ENCODE data around the gene AUH.

AUH gene

DNA sequence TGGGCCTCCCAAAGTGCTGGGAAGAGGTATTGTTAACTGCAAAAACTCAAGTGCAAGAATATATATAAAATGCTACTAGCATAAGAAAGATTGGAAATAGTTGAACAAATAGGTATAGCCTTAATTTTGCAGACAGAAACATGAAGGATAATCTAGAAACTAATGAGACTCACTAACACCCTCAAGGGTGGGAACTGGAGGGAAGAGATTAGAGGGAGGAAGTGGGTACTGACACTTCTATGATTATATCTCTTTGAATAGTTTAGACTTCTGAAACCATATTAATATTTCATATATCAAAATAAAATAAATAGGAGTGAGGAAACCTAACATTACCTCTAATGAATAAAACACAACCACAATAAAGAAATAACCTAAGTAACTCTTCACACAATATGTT, 23.0 kb downstream of the AUH start:
- DNase-seq: no peak
- no peak for TF ChIP-seq GATA1 (IDR thresholded peaks at IDR 0.05; ENCODE audit: low read depth, low read length)
- TF ChIP-seq POLR2A (IDR thresholded peaks at IDR 0.05; ENCODE audit: low read length): no peak

DNA sequence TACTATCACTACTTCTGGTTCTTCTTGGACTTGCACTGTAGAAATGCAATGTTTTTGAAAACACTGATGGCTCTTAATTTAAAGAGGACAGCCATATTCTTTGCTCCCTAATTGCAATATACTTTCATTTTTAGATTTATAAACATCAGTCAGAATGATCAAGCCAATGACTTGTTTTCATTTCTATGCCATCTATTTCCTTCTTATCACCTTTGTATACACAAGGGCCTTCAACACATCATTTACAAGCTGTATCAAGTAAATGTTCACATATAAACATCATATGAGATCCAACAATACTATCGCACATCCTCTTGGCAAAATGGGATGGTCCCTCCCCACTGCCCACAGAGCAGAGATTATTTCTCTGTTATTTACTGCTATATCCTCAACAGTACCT, 24.9 kb downstream of the AUH start:
- TF ChIP-seq GATA1 (IDR thresholded peaks at IDR 0.05; ENCODE audit: low read depth, low read length) (no peak), POLR2A (IDR thresholded peaks at IDR 0.05; ENCODE audit: low read length) (no peak)
- DNase-seq: no peak

- no peak for DNase-seq
- no peak for TF ChIP-seq GATA1 (IDR thresholded peaks at IDR 0.05; ENCODE audit: low read depth, low read length)
- TF ChIP-seq POLR2A (IDR thresholded peaks at IDR 0.05; ENCODE audit: low read length): no peak
These were observed 27.7 kb downstream of the AUH start for GRCh38 chr9:91334053-91334452.

- no peak for DNase-seq
- TF ChIP-seq GATA1 (IDR thresholded peaks at IDR 0.05; ENCODE audit: low read depth, low read length) (no peak), POLR2A (IDR thresholded peaks at IDR 0.05; ENCODE audit: low read length) (no peak)
These were observed 28.2 kb downstream of the AUH start for GRCh38 chr9:91333551-91333950.

DNA sequence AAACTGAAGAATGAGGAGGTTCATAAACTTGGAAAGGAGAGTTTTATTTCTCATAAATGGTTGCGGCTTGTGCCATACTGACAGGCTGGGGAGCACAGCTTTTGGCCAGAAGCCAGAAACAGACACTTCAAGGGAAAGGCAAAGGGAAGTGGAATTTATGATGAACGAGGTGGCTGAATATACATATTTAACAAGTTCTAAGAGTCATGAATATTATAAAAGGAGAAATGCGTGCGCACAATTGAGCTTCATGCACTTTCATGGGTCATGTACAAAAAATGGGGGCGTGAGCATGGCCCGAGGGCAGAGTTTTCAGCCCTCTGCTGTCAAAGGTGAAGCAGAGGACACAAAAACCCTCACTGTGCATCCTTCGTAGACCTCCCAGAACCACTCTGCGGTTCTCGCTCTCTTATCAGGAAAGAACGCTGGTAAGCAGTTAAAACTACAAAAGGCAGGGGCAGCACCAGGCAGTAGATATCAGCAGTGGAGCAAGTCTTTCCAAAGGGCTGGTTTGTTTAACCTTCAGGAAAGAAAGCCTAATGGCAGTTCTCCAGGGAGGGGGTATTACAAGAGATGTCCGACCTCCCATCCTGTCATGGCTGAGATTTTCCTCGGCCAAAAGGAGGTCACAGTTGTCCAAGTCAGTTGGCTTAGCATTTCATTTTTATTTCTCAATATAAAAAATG, 29.0 kb downstream of the AUH start:
- no peak for DNase-seq
- TF ChIP-seq GATA1 (IDR thresholded peaks at IDR 0.05; ENCODE audit: low read depth, low read length) (no peak), POLR2A (IDR thresholded peaks at IDR 0.05; ENCODE audit: low read length) (no peak)

DNA sequence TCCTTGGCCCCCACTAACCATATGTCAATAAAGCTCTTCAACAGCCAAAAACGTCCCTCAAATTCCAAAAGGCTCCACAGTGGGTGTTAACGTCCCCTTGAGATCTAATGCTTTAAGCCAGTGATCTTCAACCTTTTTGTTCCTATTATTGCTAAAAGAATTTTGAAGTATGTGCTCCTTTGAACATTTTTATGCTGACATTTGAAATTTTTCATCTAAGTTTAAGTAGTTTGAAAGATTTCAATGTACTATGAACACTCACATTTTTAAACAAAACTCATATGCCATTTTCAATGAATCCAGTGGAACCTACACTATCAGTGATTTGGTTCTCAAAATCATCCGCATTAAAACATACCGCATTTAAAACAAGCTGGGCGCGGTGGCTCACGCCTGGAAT, 29.9 kb downstream of the AUH start:
- DNase-seq: no peak
- no peak for TF ChIP-seq GATA1 (IDR thresholded peaks at IDR 0.05; ENCODE audit: low read depth, low read length)
- no peak for TF ChIP-seq POLR2A (IDR thresholded peaks at IDR 0.05; ENCODE audit: low read length)

GRCh38 chr9:91328186-91328585, 33.5 kb downstream of the AUH start:
- no peak for DNase-seq
- TF ChIP-seq GATA1 (IDR thresholded peaks at IDR 0.05; ENCODE audit: low read depth, low read length) (no peak), POLR2A (IDR thresholded peaks at IDR 0.05; ENCODE audit: low read length) (no peak)

DNA sequence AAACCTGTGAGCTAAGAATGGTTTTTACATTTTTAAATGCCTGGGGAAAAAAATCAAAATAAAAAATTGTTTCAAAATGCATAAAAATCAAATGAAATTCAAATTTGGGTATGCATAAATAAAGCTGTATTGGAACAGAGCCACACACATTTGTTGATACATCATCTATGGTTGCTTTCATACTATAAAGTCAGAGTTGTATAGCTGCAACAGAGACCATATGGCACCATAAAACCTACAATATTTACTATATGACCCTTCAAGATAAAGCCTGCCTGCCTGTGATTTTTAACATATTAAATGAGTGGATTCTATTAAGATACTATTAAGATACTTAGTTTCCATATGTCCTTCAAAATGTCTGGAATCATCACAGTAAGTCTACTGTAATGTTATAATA, 40.0 kb downstream of the AUH start:
- DNase-seq: no peak
- TF ChIP-seq GATA1 (IDR thresholded peaks at IDR 0.05; ENCODE audit: low read depth, low read length) (no peak), POLR2A (IDR thresholded peaks at IDR 0.05; ENCODE audit: low read length) (no peak)

- TF ChIP-seq POLR2A (IDR thresholded peaks at IDR 0.05; ENCODE audit: low read length) (no peak), GATA1 (IDR thresholded peaks at IDR 0.05; ENCODE audit: low read depth, low read length) (no peak)
- DNase-seq: no peak
These were observed 41.4 kb downstream of the AUH start for GRCh38 chr9:91320299-91320698.

GRCh38 chr9:91316093-91316492, 45.6 kb downstream of the AUH start:
- TF ChIP-seq GATA1 (IDR thresholded peaks at IDR 0.05; ENCODE audit: low read depth, low read length): no peak
- TF ChIP-seq POLR2A (IDR thresholded peaks at IDR 0.05; ENCODE audit: low read length): no peak
- DNase-seq: no peak

GRCh38 chr9:91315191-91315590, 46.5 kb downstream of the AUH start:
- no peak for TF ChIP-seq POLR2A (IDR thresholded peaks at IDR 0.05; ENCODE audit: low read length)
- no peak for DNase-seq

DNA sequence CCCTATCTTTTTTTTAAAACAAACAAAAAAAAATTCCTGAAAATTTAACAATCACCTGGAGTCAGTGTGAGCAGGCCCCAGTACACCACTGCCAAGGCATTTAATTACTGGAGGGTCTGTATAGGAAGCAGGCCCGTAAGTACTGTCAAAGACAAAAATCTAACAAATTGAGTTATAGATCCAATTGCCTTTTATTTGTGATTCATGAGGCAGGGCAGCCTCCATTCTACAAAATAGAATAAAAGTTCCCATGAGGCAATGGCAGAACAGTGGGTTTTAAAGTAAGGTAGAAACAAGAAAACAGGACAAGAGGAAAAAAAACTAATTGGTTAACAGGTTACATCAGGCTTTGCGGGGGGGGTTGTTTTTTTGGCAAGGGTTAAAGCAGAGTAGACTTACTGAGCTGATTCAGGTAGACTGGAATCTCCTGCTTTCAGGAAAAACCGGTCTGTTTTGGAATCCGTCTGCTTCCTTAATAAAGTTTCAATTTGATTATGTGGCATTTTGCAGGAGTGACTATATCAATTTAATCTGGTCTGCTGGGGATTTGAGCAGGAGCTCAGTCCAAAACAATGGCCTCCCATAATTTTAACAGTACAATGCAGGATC, 48.9 kb downstream of the AUH start:
- no peak for DNase-seq
- TF ChIP-seq GATA1 (IDR thresholded peaks at IDR 0.05; ENCODE audit: low read depth, low read length): no peak

- no peak for DNase-seq
These were observed 51.7 kb downstream of the AUH start for GRCh38 chr9:91310037-91310436.

GRCh38 chr9:91308191-91308590, 53.5 kb downstream of the AUH start:
- TF ChIP-seq GATA1 (IDR thresholded peaks at IDR 0.05; ENCODE audit: low read depth, low read length) (no peak), POLR2A (IDR thresholded peaks at IDR 0.05; ENCODE audit: low read length) (no peak)
- no peak for DNase-seq

More at GRCh38 chr9:91310037-91310436, 51.7 kb downstream of the AUH start:
- no peak for TF ChIP-seq POLR2A (IDR thresholded peaks at IDR 0.05; ENCODE audit: low read length)

DNA sequence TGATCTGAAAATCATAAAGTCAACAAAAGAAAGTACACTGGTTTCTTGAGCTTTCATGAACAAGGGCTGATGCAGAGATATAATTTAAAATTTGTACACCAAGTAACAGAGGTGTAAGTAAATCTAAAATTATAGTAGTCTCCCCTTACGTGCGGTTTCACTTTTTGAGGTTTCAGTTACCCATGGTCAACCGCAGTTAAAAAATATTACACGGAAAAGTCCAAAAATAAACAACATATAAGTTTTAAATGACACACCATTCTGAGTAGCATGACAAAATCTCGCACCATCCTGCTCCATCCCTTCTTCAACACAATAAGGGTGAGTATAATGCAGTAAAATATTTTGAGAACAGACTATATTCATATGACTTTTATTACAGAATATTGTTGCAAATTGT, 54.4 kb downstream of the AUH start:
- TF ChIP-seq POLR2A (IDR thresholded peaks at IDR 0.05; ENCODE audit: low read length): no peak
- no peak for TF ChIP-seq GATA1 (IDR thresholded peaks at IDR 0.05; ENCODE audit: low read depth, low read length)
- no peak for DNase-seq

DNA sequence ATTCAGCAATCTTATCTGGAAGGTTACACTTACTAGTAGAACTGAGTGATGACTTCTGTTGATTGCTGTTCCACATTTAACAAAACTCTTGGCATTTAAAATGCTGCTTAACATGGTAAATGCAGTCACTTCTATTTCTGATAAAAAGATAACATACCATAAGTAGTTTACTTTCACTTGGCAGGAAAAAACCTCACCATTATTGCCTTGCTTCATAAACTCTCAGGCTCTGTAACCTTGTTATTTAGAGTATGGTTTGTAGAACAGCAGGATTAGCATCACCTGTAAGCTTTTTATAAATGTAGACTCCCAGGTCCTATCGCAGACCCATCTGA, 55.5 kb downstream of the AUH start:
- no peak for DNase-seq

More for the DNA sequence above, 55.5 kb downstream of the AUH start:
- no peak for TF ChIP-seq POLR2A (IDR thresholded peaks at IDR 0.05; ENCODE audit: low read length)
